ENCODE results near the gene MTCL3.

- TF ChIP-seq, protein P1, sequence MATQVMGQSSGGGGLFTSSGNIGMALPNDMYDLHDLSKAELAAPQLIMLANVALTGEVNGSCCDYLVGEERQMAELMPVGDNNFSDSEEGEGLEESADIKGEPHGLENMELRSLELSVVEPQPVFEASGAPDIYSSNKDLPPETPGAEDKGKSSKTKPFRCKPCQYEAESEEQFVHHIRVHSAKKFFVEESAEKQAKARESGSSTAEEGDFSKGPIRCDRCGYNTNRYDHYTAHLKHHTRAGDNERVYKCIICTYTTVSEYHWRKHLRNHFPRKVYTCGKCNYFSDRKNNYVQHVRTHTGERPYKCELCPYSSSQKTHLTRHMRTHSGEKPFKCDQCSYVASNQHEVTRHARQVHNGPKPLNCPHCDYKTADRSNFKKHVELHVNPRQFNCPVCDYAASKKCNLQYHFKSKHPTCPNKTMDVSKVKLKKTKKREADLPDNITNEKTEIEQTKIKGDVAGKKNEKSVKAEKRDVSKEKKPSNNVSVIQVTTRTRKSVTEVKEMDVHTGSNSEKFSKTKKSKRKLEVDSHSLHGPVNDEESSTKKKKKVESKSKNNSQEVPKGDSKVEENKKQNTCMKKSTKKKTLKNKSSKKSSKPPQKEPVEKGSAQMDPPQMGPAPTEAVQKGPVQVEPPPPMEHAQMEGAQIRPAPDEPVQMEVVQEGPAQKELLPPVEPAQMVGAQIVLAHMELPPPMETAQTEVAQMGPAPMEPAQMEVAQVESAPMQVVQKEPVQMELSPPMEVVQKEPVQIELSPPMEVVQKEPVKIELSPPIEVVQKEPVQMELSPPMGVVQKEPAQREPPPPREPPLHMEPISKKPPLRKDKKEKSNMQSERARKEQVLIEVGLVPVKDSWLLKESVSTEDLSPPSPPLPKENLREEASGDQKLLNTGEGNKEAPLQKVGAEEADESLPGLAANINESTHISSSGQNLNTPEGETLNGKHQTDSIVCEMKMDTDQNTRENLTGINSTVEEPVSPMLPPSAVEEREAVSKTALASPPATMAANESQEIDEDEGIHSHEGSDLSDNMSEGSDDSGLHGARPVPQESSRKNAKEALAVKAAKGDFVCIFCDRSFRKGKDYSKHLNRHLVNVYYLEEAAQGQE (IDR thresholded peaks at IDR 0.05; ENCODE audit: low read depth), result no peak
- TF ChIP-seq EP300 (IDR thresholded peaks at IDR 0.05; ENCODE audit: borderline replicate concordance) (no peak), TCF12 (IDR thresholded peaks at IDR 0.05; ENCODE audit: low read depth) (no peak), EGR1 (IDR thresholded peaks at IDR 0.05) (no peak)
These were observed 14.6 kb upstream of the MTCL3 start for GRCh38 chr6:127533736-127534135.

Measured in Ishikawa (cell line).